Mesothelial cell of epicardium (in vitro differentiated cells): ENCODE measurements around the gene RAD54L2. TPM values are rescaled to one million over a fixed set of nuclear protein-coding genes. Genes with fewer than 3 reads are reported as not detected.
A peak's percentile ranks its signal among the peaks of the same experiment; 100 is the strongest.

Experiments
- DNase-seq, 2 experiments: peaks; one replicate each; pipeline ENCODE4 v3.0.0; 2021; ENCODE audit warnings: low spot score in 2 of 2; ENCODE audit not compliant: unreplicated experiment in 2 of 2
- H3K27ac Mint-ChIP-seq: 2 replicates; pipeline ENCODE4 v1.8.0; 2021; ENCODE audit warnings: mixed read lengths
- H3K27me3 Mint-ChIP-seq: 2 replicates; pipeline ENCODE4 v1.8.0; 2021; ENCODE audit warnings: low read depth, mixed read lengths
- H3K36me3 Mint-ChIP-seq: 2 replicates; pipeline ENCODE4 v1.8.0; 2021; ENCODE audit warnings: mixed read lengths
- H3K4me1 Mint-ChIP-seq: 2 replicates; pipeline ENCODE4 v1.8.0; 2021; ENCODE audit warnings: mixed read lengths
- H3K4me3 Mint-ChIP-seq: 2 replicates; pipeline ENCODE4 v1.8.0; 2021; ENCODE audit warnings: mild to moderate bottlenecking, moderate library complexity, mixed read lengths
- H3K9me3 Mint-ChIP-seq: 2 replicates; pipeline ENCODE4 v1.8.0; 2021; ENCODE audit warnings: mixed read lengths
- CTCF ChIP-seq: fragments of 200-600 bp; sonication (generic); IDR thresholded peaks from one replicate; pipeline ENCODE4 v1.5.0; 2021; ENCODE audit warnings: antibody characterized with exemption; ENCODE audit not compliant: unreplicated experiment
- total RNA-seq: library from RNA; stranded (reverse); gene quantifications from 3 replicates; pipeline ENCODE4 v1.2.1, GENCODE V29; 2021

The RAD54L2 gene, protein sequence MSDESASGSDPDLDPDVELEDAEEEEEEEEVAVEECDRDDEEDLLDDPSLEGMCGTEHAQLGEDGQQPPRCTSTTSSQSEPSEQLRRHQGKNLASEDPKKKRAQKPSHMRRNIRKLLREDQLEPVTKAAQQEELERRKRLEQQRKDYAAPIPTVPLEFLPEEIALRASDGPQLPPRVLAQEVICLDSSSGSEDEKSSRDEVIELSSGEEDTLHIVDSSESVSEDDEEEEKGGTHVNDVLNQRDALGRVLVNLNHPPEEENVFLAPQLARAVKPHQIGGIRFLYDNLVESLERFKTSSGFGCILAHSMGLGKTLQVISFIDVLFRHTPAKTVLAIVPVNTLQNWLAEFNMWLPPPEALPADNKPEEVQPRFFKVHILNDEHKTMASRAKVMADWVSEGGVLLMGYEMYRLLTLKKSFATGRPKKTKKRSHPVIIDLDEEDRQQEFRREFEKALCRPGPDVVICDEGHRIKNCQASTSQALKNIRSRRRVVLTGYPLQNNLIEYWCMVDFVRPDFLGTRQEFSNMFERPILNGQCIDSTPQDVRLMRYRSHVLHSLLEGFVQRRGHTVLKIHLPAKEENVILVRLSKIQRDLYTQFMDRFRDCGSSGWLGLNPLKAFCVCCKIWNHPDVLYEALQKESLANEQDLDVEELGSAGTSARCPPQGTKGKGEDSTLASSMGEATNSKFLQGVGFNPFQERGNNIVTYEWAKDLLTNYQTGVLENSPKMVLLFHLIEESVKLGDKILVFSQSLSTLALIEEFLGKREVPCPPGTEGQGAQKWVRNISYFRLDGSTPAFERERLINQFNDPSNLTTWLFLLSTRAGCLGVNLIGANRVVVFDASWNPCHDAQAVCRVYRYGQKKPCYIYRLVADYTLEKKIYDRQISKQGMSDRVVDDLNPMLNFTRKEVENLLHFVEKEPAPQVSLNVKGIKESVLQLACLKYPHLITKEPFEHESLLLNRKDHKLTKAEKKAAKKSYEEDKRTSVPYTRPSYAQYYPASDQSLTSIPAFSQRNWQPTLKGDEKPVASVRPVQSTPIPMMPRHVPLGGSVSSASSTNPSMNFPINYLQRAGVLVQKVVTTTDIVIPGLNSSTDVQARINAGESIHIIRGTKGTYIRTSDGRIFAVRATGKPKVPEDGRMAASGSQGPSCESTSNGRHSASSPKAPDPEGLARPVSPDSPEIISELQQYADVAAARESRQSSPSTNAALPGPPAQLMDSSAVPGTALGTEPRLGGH (N-terminal part only)
- 41.7 to 43.8 TPM (median 42.8 TPM) in 3 replicates for total RNA-seq

- Mint-ChIP-seq H3K27me3 (no peaks in the 10 kb centered on the region), H3K27ac (peak within 1 kb of the TSS; percentile 96), H3K36me3 (peaks cover 5% of the 10 kb centered on the region), H3K4me3 (peak within 1 kb of the TSS; percentile 91), H3K4me1 (peaks cover 18% of the 10 kb centered on the region), H3K9me3 (no peaks in the 10 kb centered on the region)
- TF ChIP-seq CTCF = no peak
- DNase-seq = peak; percentile 66 to 85
Observed at GRCh38 chr3:51538459-51539290, at the start of gene RAD54L2. TSS of gene RAD54L2 (plus strand) at chr3:51538719. CDS start at chr3:51590421, 51,702 bp downstream.

DNA sequence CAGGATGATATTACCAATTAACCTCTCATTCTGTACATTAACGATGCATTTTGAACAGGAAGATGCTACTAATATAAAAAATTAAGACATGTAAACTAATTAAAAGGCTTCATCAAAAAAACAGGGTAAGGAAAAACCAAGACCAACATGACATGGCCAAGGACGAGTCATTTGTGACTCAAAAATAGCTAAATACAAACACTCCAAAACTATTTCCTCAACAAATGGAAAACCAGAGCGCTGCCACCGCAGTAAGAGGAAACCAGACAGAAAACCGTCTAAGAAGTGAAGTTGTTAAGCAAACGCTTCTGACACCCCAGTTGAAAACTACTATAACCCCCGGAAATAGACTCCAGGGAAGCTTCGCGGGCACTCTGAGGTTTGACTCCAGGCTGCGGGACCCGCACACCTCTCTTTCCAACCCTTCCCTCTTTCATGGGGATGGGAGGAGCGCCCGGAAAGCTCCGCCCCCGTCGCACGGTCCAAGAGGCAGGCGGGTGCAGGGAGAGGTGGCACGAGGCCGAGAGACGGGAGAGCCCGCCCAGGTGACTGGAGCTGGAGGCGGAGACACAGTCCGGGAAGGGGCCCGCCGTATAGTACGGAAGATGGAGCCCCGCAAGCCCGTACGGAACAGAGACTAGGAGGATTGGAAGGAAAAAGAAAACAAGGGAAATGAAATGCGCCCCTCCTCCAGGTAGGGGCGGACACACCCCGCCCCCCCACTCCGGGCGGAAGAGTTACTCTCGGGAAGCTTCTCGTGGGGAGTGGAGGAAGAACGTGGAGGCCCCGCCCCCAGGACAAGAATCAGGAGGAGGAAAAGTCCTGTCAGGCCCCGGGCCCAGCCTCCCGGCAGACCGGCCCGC, 39.4 kb upstream of the RAD54L2 start:
- H3K4me1 Mint-ChIP-seq = peaks cover 9% of the 10 kb centered on the region
- peak; percentile 88 to 93 for DNase-seq
- H3K36me3 Mint-ChIP-seq = no peaks in the 10 kb centered on the region
- TF ChIP-seq CTCF = no peak
- H3K27me3 Mint-ChIP-seq = no peaks in the 10 kb centered on the region
- H3K4me3 Mint-ChIP-seq = peak overlapping the region; percentile 81
- H3K9me3 Mint-ChIP-seq = no peaks in the 10 kb centered on the region
- H3K27ac Mint-ChIP-seq = peak overlapping the region; percentile 98

- H3K27ac Mint-ChIP-seq = peak overlapping the region; percentile 74
- no peaks in the 10 kb centered on the region for H3K9me3 Mint-ChIP-seq
- TF ChIP-seq CTCF = no peak
- DNase-seq = no peak
- peaks cover 9% of the 10 kb centered on the region for H3K4me1 Mint-ChIP-seq
- peak overlapping the region; percentile 81 for H3K4me3 Mint-ChIP-seq
- no peaks in the 10 kb centered on the region for H3K27me3 Mint-ChIP-seq
- no peaks in the 10 kb centered on the region for H3K36me3 Mint-ChIP-seq
Observed at GRCh38 chr3:51500632-51501131, 37.8 kb upstream of the RAD54L2 start.

- no peaks in the 10 kb centered on the region for H3K9me3 Mint-ChIP-seq
- H3K27me3 Mint-ChIP-seq = no peaks in the 10 kb centered on the region
- peaks cover 9% of the 10 kb centered on the region for H3K4me1 Mint-ChIP-seq
- peak; percentile 61 to 87 for DNase-seq
- TF ChIP-seq CTCF = peak; percentile 88
- H3K4me3 Mint-ChIP-seq = no peak overlapping the region
- H3K27ac Mint-ChIP-seq = peak overlapping the region; percentile 48
- no peaks in the 10 kb centered on the region for H3K36me3 Mint-ChIP-seq
Observed at GRCh38 chr3:51501833-51502561, 36.5 kb upstream of the RAD54L2 start.
